ENCODE results near the gene TFF2. TPM values are rescaled to one million over a fixed set of nuclear protein-coding genes. Genes with fewer than 3 reads are reported as not detected.

Gene TFF2
- total RNA-seq, 2 experiments from 2014 or later = not detected

DNA sequence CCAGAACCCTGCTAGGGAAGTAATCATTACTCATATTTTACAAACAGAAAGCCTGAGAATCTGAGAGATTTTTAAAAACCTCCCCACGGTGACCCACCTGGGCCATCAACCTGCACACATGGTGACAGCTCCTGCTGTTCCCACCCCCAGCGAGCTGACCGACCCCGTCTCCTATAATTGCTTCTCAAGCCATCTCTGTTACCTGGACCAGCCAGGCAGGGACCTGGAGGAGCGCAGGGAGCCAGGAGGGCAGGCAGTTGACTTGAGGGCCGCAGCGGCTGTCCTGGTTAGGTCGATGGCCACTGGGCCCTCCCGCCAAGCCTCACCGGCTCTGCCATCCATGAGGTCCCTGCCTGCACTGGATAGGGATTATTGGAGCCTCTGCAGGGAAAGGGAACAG lies 7.7 kb downstream of the TFF2 start:
- no peaks in the 10 kb centered on the region for H3K27me3 Mint-ChIP-seq (ENCODE audit: low read depth)
- peaks cover 3% of the 10 kb centered on the region for H3K4me1 Mint-ChIP-seq (ENCODE audit: low read depth)
- no peak overlapping the region for H3K27ac Mint-ChIP-seq
- ATAC-seq = no peak
- CTCF ChIA-PET = interaction anchor here (0.9 kb wide), 1 partner anchor 107 kb away, joined by 3 read pairs; no protein-coding TSS in a partner anchor
- no peak overlapping the region for H3K4me3 Mint-ChIP-seq
- POLR2A ChIA-PET = no interaction called here
- no peak for DNase-seq
- no peaks in the 10 kb centered on the region for H3K9me3 Mint-ChIP-seq (ENCODE audit: insufficient read depth)
- H3K36me3 Mint-ChIP-seq (ENCODE audit: low read depth) = no peaks in the 10 kb centered on the region

DNA sequence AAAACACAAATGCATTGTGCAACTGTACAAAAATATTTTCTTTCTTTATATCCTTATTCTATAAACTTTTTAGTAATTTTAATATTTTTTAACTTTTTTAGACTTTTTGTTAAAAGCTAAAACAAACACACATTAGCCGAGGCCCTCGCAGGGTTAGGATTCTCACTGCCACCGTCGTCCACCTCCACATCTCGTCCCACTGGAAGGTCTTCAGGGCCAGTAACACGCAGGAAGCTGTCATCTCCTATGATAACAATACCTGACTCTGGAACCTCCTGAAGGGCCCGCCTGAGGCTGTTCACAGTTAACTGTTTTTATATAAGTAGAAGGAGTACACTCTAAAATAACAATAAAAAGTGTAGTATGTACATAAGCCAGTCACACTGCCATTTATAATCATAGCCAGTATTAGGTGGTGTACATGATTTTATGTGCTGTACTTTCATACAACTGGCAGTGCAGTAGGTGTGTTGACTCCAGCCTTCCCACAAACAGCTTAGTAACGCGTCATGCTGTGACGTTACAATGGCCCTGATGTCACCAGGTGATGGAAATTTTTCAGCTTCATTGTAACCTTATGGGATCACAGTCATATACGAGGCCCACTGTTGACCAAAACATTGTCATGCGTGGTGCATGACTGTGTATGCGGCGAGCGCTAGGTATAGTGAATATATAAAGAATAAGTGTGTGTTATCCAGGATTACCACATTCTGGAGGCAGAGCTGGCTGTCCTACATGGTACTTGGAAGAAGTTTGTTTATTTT lies 8.8 kb downstream of the TFF2 start:
- ChIA-PET POLR2A (no interaction called here), CTCF (interaction anchor here (2.6 kb wide), 1 partner anchor 39 kb away, joined by 9 read pairs; no protein-coding TSS in a partner anchor)
- H3K4me1 Mint-ChIP-seq (ENCODE audit: low read depth) = peaks cover 11% of the 10 kb centered on the region

DNA sequence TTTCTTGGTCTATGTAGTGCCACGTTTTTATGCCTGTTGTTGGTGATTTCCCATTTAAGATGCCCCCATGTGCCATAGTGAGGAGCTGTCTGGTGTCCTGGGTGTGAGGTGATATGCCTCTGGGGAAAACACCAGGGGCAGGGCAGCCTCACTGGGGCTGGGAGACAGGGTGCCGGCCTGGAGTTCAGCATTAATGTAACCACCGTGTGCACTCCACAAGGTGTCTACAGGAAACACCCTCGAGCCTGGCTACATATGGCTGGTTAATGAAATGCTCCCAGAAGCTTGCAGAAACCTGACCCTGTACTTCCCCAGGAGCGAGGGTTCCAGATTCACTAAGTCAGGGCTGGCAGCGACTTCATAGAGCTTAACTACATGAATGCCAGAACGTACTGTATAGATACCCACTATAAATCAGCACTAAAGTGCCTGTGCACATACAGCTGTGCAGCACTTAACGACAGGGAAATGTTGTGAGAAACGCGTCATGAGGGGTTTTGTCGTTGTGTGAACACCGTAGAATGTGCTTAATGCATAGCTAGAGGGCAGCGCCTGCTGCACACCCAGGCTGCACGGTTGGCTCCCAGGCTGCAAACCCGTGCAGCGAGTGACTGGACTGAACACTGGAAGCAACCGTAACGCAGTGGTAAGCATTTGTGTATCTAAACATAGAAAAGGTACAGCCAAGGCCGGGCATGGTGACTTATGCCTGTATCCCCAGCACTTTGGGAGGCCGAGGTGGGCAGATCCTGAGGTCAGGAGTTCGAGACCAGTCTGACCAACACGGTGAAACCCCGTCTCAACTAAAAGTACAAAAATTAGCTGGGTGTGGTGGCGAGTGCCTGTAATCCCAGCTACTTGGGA lies 10.4 kb downstream of the TFF2 start:
- DNase-seq = no peak

More for the DNA sequence above, 8.8 kb downstream of the TFF2 start:
- DNase-seq (no peak), ATAC-seq (no peak)
- Mint-ChIP-seq H3K27ac (no peak overlapping the region), H3K27me3 (ENCODE audit: low read depth) (peaks cover 8% of the 10 kb centered on the region), H3K36me3 (ENCODE audit: low read depth) (no peaks in the 10 kb centered on the region), H3K9me3 (ENCODE audit: insufficient read depth) (no peaks in the 10 kb centered on the region), H3K4me3 (no peak overlapping the region)

DNA sequence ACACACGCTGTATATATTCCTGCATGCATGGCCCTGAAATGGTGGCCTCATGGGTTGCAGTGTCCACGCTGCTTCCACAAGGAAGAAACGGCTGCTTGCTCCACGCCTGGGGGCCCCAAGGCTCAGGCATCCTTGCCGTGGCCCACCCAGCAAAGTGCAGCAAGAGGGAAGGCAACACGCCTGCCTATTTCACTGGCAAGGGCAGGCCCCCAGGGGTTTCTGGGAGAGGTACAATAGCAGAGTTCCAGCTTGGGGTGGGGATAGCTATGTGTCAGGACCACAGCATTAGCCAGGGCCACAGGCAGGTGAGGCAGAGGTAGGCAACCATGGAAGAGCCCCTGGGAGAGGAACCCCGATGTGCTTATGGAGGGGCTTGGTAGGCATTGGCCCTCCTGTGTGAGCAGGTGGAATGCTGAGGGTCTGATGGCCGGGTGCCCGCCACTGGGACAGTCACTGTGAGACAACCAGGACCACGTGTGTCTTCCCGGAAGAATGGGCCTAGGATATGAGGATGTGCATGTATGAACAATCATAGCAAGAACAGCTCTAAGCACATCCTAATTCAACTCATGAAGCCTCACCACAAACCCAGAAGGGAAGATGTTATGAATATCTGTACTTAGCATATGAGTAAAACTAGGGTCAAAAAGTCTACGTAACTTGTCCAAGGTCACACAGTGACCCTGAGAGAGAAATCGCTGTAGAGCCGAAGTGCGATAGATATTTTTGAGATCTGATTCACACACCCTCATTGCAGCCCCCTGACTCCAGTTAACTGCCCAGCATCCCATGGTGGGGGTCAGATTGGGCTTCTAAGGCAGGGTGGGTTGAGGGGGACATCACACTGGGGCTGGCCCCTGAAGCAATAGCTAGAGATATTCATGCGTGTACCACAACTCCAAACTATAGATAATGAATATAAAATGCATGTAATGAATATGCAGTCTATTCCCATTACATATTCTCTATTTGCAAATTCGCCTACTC lies 11.8 kb downstream of the TFF2 start:
- H3K4me3 Mint-ChIP-seq = no peak overlapping the region
- ATAC-seq = no peak
- peaks cover 11% of the 10 kb centered on the region for H3K4me1 Mint-ChIP-seq (ENCODE audit: low read depth)
- no peak for DNase-seq
- H3K27me3 Mint-ChIP-seq (ENCODE audit: low read depth) = peaks cover 18% of the 10 kb centered on the region
- ChIA-PET CTCF (interaction anchor here (0.6 to 3.7 kb wide), 18 partner anchors 10 to 198 kb away, joined by 3 to 16 read pairs (median 4); partner anchors contain the start of genes TFF1 and UBASH3A), POLR2A (interaction anchor here (1.3 kb wide), 2 partner anchors 65 to 80 kb away, joined by 3 to 4 read pairs; no protein-coding TSS in a partner anchor)
- H3K36me3 Mint-ChIP-seq (ENCODE audit: low read depth) = no peaks in the 10 kb centered on the region
- H3K9me3 Mint-ChIP-seq (ENCODE audit: insufficient read depth) = no peaks in the 10 kb centered on the region
- no peak overlapping the region for H3K27ac Mint-ChIP-seq

More for the DNA sequence above, 10.4 kb downstream of the TFF2 start:
- ChIA-PET POLR2A (interaction anchor here (1.1 kb wide), 1 partner anchor 65 kb away, joined by 3 read pairs; no protein-coding TSS in a partner anchor), CTCF (interaction anchor here (1.0 to 2.6 kb wide), 5 partner anchors 9 to 82 kb away, joined by 3 to 9 read pairs (median 3); no protein-coding TSS in a partner anchor)
- Mint-ChIP-seq H3K36me3 (ENCODE audit: low read depth) (no peaks in the 10 kb centered on the region), H3K4me3 (no peak overlapping the region), H3K9me3 (ENCODE audit: insufficient read depth) (no peaks in the 10 kb centered on the region), H3K27ac (no peak overlapping the region), H3K4me1 (ENCODE audit: low read depth) (peaks cover 11% of the 10 kb centered on the region), H3K27me3 (ENCODE audit: low read depth) (peaks cover 16% of the 10 kb centered on the region)
- ATAC-seq = no peak

DNA sequence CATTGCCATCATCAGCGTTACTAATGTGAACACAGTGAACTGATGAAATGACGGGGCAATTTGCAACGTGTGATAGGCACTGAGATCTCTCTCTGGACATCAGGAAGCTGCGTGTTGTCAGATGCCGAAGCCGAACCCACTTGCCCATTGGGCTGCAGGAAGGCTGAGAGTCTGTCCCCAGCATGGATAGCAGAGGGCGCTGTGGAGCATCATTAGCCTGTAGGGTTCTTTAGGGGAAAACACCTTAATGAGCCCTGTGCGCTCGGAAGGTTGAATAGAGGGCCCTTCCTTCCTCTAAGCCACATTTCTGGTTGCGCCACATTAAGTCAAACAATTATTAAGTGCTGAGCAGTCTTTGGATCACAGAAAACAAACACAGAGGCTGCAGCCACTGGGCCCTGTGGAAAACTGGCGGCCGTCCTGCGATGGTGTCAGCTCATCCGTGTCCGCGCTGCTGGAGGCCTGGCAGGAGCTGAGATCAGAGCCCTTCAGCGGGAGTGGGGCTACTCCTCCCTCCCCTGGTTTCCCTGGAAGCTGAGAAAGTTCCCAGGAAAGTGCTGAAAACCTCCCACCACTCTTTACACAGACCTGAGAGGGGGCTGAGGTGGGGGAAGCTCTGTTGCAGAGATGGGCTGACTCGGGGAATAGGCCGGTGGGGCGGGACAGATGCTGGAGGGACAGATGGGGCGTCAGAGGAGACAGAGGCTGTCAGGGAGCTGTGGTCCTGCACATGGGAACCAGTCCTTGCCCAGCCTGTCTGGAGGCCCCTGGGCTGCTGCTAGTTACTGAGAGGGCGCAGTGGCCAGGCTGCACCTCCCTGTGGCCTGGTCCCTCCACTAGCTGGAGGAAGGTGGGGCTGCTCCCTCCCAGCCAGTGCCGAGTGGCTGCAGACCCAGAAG lies 12.7 kb downstream of the TFF2 start:
- no peaks in the 10 kb centered on the region for H3K36me3 Mint-ChIP-seq (ENCODE audit: low read depth)
- ATAC-seq (peak; percentile 99), DNase-seq (peak; percentile 88)
- H3K4me1 Mint-ChIP-seq (ENCODE audit: low read depth) = peaks cover 11% of the 10 kb centered on the region
- no peaks in the 10 kb centered on the region for H3K9me3 Mint-ChIP-seq (ENCODE audit: insufficient read depth)
- ChIA-PET POLR2A (interaction anchor here (1.3 kb wide), 2 partner anchors 66 to 79 kb away, joined by 3 to 4 read pairs; no protein-coding TSS in a partner anchor), CTCF (interaction anchor here (0.6 to 4.0 kb wide), 27 partner anchors 13 to 220 kb away, joined by 3 to 18 read pairs (median 4); partner anchors contain the start of genes TFF1 and UBASH3A)
- H3K4me3 Mint-ChIP-seq = no peak overlapping the region
- H3K27me3 Mint-ChIP-seq (ENCODE audit: low read depth) = peaks cover 18% of the 10 kb centered on the region
- peak overlapping the region; percentile 49 for H3K27ac Mint-ChIP-seq

DNA sequence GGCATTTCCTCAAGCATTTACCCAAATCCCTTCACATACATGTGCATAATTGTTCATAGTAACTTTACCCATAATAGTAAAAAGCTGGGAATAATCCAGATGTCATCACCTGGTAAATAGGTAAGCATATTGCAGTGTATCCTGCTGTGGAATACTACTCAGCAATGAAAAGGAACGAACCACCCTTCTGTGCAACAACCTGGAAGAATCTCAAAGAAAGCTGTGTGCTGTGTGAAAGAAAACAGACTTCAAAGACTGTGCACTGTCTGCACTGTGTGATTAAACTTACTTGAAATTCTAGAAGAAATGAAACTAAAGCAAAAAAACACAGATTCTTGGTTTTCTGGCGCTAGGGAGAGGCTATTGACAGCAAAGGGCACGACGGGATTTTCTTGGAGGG lies 13.5 kb downstream of the TFF2 start:
- Mint-ChIP-seq H3K27ac (no peak overlapping the region), H3K36me3 (ENCODE audit: low read depth) (no peaks in the 10 kb centered on the region), H3K4me1 (ENCODE audit: low read depth) (peaks cover 11% of the 10 kb centered on the region), H3K27me3 (ENCODE audit: low read depth) (peaks cover 24% of the 10 kb centered on the region), H3K4me3 (no peak overlapping the region), H3K9me3 (ENCODE audit: insufficient read depth) (no peaks in the 10 kb centered on the region)
- no peak for ATAC-seq
- CTCF ChIA-PET = interaction anchor here (0.6 to 4.0 kb wide), 16 partner anchors 12 to 220 kb away, joined by 3 to 18 read pairs (median 4); partner anchors contain the start of gene UBASH3A
- POLR2A ChIA-PET = no interaction called here
- no peak for DNase-seq

DNA sequence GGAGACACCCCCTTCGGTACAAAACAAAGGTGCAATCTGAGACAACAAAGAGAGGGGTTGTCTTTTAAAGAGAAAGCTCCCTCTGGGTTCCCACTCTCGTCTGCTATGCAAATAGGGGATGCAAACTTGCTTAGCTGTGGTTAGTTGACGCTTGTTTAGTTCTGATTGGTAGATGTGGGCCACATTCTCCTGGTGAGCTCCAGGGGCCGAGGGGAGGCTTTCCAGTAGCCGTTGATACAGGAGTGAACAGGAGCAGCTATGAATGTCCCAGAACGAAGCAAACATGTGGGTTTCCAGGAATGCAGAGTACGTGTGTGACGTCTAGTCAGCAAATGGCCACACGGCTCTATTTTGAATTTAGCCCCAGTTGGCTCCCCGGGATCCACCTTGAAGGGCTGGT lies 14.7 kb downstream of the TFF2 start:
- Mint-ChIP-seq H3K27me3 (ENCODE audit: low read depth) (peaks cover 33% of the 10 kb centered on the region), H3K4me3 (no peak overlapping the region), H3K9me3 (ENCODE audit: insufficient read depth) (peaks cover 7% of the 10 kb centered on the region), H3K36me3 (ENCODE audit: low read depth) (no peaks in the 10 kb centered on the region), H3K27ac (no peak overlapping the region), H3K4me1 (ENCODE audit: low read depth) (peaks cover 11% of the 10 kb centered on the region)
- ChIA-PET CTCF (interaction anchor here (1.1 to 4.0 kb wide), 6 partner anchors 11 to 190 kb away, joined by 3 to 18 read pairs (median 4); partner anchors contain the start of gene UBASH3A), POLR2A (interaction anchor here (1.2 kb wide), 1 partner anchor 68 kb away, joined by 4 read pairs; the partner anchor contains the start of gene UBASH3A)
- no peak for ATAC-seq
- DNase-seq = no peak

DNA sequence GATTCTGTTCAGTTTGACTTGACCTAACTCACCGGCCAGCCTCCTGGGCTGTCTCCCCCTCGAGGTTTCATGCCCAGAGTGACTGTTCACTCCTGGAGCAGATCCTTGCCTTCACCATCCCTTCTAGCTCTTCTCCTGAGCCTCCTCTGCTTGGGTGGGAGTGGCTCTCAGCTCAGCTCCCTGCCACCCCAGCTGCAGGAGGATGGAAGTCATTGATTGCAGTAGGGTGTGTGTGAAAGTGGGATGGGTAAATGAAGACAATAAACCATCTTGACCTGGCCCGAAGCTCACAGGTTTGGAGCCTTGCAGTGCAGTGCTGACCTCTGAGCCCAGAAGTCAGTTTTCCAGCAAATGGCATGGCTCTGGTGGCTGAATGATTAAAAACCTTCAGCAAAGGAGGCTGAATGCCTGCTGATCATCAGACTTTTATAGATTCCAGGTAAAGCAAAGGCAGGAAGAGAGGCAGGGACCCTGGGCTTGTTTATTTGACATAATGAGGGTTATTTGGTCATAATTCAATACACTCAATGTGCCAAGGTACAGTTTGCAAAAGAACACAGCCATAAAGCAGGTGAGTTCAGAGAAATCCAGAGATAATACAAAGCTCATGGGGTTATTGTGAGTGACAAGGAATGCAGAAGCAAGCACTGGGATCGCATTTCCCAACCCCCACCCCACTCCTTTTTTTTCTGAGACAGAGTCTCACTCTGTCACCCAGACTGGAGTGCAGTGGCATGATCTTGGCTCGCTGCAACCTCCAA lies 18.1 kb downstream of the TFF2 start:
- H3K27me3 Mint-ChIP-seq (ENCODE audit: low read depth) = peaks cover 43% of the 10 kb centered on the region
- H3K4me1 Mint-ChIP-seq (ENCODE audit: low read depth) = peaks cover 4% of the 10 kb centered on the region
- ChIA-PET POLR2A (no interaction called here), CTCF (no interaction called here)
- peaks cover 7% of the 10 kb centered on the region for H3K9me3 Mint-ChIP-seq (ENCODE audit: insufficient read depth)
- no peaks in the 10 kb centered on the region for H3K36me3 Mint-ChIP-seq (ENCODE audit: low read depth)
- DNase-seq = no peak
- ATAC-seq = no peak
- H3K27ac Mint-ChIP-seq = no peak overlapping the region
- no peak overlapping the region for H3K4me3 Mint-ChIP-seq

DNA sequence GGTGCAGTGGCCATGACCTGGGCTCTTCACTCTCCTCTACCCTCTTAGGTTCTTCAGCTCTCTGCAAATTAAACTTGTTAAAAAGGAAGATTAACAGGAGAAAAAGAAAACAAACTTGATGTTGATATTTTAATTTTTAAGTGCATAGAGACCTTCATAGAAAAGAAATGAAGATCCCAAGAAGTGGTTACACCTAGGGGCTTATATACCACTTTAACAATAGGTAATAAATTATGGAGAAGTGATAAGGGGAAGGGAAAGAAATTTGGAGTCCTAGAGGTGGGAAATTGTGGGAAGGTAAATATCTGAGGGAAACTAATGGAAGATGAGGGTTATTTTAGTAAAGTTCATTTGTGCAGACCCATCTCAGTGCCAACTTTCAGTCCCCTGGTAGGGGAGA lies 19.1 kb downstream of the TFF2 start:
- no peak overlapping the region for H3K27ac Mint-ChIP-seq
- no peak for DNase-seq
- no peak overlapping the region for H3K4me3 Mint-ChIP-seq
- peaks cover 7% of the 10 kb centered on the region for H3K9me3 Mint-ChIP-seq (ENCODE audit: insufficient read depth)
- H3K36me3 Mint-ChIP-seq (ENCODE audit: low read depth) = no peaks in the 10 kb centered on the region
- no peak for ATAC-seq
- peaks cover 35% of the 10 kb centered on the region for H3K27me3 Mint-ChIP-seq (ENCODE audit: low read depth)
- H3K4me1 Mint-ChIP-seq (ENCODE audit: low read depth) = no peaks in the 10 kb centered on the region
- POLR2A ChIA-PET = no interaction called here
- CTCF ChIA-PET = interaction anchor here (2.0 kb wide), 1 partner anchor 187 kb away, joined by 7 read pairs; no protein-coding TSS in a partner anchor

Measured in activated CD8-positive, alpha-beta T cell treated with anti-CD3 and anti-CD28 coated beads, Interleukin-2, amount 10 ng/mL, durations not matched to agents 7 days and 5 days (primary cell).